GM06990 (cell line): ENCODE measurements around the gene VAPA.

Experiments
- DNase-seq: peaks from one replicate; pipeline ENCODE4 v3.0.0-alpha.2; 2011; ENCODE audit not compliant: insufficient read length; ENCODE audit errors: extremely low read depth
- H3K27me3 ChIP-seq: replicated peaks from 2 replicates; pipeline ENCODE4 v1.6.0; 2011; ENCODE audit warnings: low read length; ENCODE audit not compliant: control insufficient read depth, insufficient read depth
- H3K36me3 ChIP-seq: 2 replicates; pipeline ENCODE4 v1.5.1; 2011; ENCODE audit warnings: low read length; ENCODE audit not compliant: control insufficient read depth, insufficient read depth
- H3K4me3 ChIP-seq: replicated peaks from 2 replicates; pipeline ENCODE4 v1.5.1; 2011; ENCODE audit warnings: low read depth, mild to moderate bottlenecking, control low read depth, low read length
- CTCF ChIP-seq: IDR thresholded peaks from 2 replicates; pipeline ENCODE4 v1.5.1; 2011; ENCODE audit warnings: low read length, control low read depth, mild to moderate bottlenecking, inconsistent platforms; ENCODE audit not compliant: insufficient read depth, poor library complexity, severe bottlenecking

The VAPA gene

GRCh38 chr18:9930299-9930884 lies 16.6 kb downstream of the VAPA start:
- H3K4me3 ChIP-seq = no peak overlapping the region

GRCh38 chr18:9931146-9931545 lies 17.3 kb downstream of the VAPA start:
- H3K36me3 ChIP-seq = no peaks in the 10 kb centered on the region; the same call in none of the 2 replicates
- DNase-seq = no peak
- no peak for TF ChIP-seq CTCF
- H3K4me3 ChIP-seq = no peak overlapping the region
- no peaks in the 10 kb centered on the region for H3K27me3 ChIP-seq

More at GRCh38 chr18:9930299-9930884, 16.6 kb downstream of the VAPA start:
- H3K36me3 ChIP-seq = no peaks in the 10 kb centered on the region; the same call in none of the 2 replicates
- DNase-seq = no peak
- no peaks in the 10 kb centered on the region for H3K27me3 ChIP-seq
- no peak for TF ChIP-seq CTCF

- Histone ChIP-seq H3K4me3 (no peak overlapping the region), H3K27me3 (no peaks in the 10 kb centered on the region), H3K36me3 (peaks cover 1% of the 10 kb centered on the region)
- no peak for DNase-seq
- no peak for TF ChIP-seq CTCF
Measured at GRCh38 chr18:9931678-9932077, 17.9 kb downstream of the VAPA start.

- no peak for DNase-seq
- H3K36me3 ChIP-seq = peaks cover 2% of the 10 kb centered on the region
- no peaks in the 10 kb centered on the region for H3K27me3 ChIP-seq
- H3K4me3 ChIP-seq = no peak overlapping the region
- no peak for TF ChIP-seq CTCF
Measured at GRCh38 chr18:9933865-9934264, 20.0 kb downstream of the VAPA start.

GRCh38 chr18:9934274-9934673 lies 20.5 kb downstream of the VAPA start:
- no peak for DNase-seq
- Histone ChIP-seq H3K27me3 (no peaks in the 10 kb centered on the region), H3K36me3 (peaks cover 2% of the 10 kb centered on the region), H3K4me3 (no peak overlapping the region)
- TF ChIP-seq CTCF = no peak

- no peak for DNase-seq
- no peaks in the 10 kb centered on the region for H3K27me3 ChIP-seq
- no peak overlapping the region for H3K4me3 ChIP-seq
- H3K36me3 ChIP-seq = peaks cover 8% of the 10 kb centered on the region
- no peak for TF ChIP-seq CTCF
Measured at GRCh38 chr18:9941103-9941502, 27.3 kb downstream of the VAPA start.
